AG08396 (cell line): ENCODE measurements around the gene GALNT18.

Experiments
- DNase-seq: peaks from one replicate; pipeline ENCODE4 v3.0.0; 2012; ENCODE audit warnings: low spot score, mixed read lengths

Gene GALNT18

DNA sequence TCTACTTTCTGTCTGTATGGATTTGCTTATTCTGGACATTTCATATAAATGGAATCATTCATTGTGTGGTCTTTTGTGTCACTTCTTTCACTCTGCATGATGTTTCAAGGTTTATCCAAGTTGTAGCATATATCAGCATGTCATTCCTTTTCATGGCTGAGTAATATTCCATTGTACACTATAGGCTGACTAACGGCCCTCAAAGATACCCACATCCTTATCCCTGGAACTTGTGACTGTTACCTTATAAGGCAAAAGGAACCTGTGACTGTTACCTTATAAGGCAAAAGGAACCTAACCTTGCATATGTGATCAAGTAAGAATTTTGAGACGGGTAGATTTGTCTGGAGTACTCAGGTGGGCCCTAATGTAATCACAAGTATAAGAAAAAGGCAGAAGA, 380.5 kb downstream of the GALNT18 start:
- DNase-seq, result no peak

- DNase-seq, result no peak
Observed at GRCh38 chr11:11239959-11240358, 381.8 kb downstream of the GALNT18 start.

GRCh38 chr11:11237070-11237832, 384.6 kb downstream of the GALNT18 start:
- DNase-seq, result no peak

GRCh38 chr11:11236498-11237059, 385.2 kb downstream of the GALNT18 start:
- DNase-seq, result no peak

- DNase-seq, result no peak
Observed at GRCh38 chr11:11231763-11232162, 390.0 kb downstream of the GALNT18 start.

DNA sequence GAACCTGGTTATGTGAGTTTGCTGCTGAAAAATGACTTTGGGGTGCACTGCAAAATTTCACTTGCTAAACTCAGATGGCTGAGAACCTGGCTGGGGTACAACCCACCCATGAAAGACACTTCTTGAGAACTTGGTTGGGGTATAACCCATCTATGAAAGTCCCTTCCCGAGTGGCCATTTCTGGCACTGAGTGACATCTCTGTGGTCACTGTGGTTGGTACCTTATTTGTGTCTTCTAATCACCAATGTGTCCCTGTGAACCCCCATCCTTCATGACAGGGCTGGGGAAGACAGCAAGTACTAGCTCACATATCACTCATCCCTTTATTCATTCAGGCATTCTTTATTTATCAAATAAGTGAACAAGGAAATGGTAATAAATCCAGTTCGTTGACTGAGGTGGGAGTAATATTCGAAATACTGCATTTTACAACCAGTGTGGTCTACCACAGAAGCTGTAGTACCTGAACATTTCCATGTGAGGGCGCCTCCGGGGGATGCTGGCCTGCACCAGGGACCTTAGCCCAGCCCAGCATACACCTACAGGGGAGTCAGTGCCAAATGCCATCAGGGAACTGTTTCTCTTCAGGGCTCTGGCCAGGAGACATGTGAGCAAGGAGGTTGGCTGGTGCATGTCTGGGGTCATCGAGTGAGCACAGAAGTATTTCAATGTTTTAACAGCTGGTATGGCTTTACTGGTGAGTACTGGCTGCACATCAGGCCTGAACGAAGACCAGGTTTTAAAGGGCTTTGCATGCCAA, 390.8 kb downstream of the GALNT18 start:
- no peak for DNase-seq

GRCh38 chr11:11230087-11230486, 391.7 kb downstream of the GALNT18 start:
- no peak for DNase-seq

- DNase-seq, result no peak
Observed at GRCh38 chr11:11229647-11230046, 392.2 kb downstream of the GALNT18 start.

- DNase-seq, result no peak
Observed at GRCh38 chr11:11227296-11228085, 394.3 kb downstream of the GALNT18 start.
